ENCODE results near the gene MUTYH.
A peak's percentile ranks its signal among the peaks of the same experiment; 100 is the strongest.

MUTYH gene

GRCh38 chr1:45325851-45326506 is 14.3 kb downstream of the MUTYH start:
- Histone ChIP-seq H3K9ac (peak overlapping the region; percentile 82), H3K9me3 (no peaks in the 10 kb centered on the region), H4K20me1 (no peaks in the 10 kb centered on the region), H3K27me3 (no peaks in the 10 kb centered on the region), H3K27ac (peak overlapping the region; percentile 85), H3K4me3 (peak overlapping the region; percentile 69), H3K4me2 (peak overlapping the region; percentile 94), H3K36me3 (peaks cover 25% of the 10 kb centered on the region), H3K4me1 (peaks cover 47% of the 10 kb centered on the region)
- TF ChIP-seq Cebpa-rat (IDR thresholded peaks at IDR 0.05): no peak

- no peak overlapping the region for H3K4me3 ChIP-seq
- H3K36me3 ChIP-seq: no peaks in the 10 kb centered on the region
- H3K27me3 ChIP-seq: no peaks in the 10 kb centered on the region
- H3K9me3 ChIP-seq: no peaks in the 10 kb centered on the region
- no peak for TF ChIP-seq Cebpa-rat (IDR thresholded peaks at IDR 0.05)
- H3K4me1 ChIP-seq: peaks cover 19% of the 10 kb centered on the region
- H3K27ac ChIP-seq: no peak overlapping the region
- H3K9ac ChIP-seq: no peak overlapping the region
- no peaks in the 10 kb centered on the region for H4K20me1 ChIP-seq
- H3K4me2 ChIP-seq: no peak overlapping the region
These were observed 17.7 kb downstream of the MUTYH start for GRCh38 chr1:45322486-45323040.

- no peak overlapping the region for H3K4me2 ChIP-seq
- no peaks in the 10 kb centered on the region for H3K27me3 ChIP-seq
- no peak overlapping the region for H3K27ac ChIP-seq
- H3K4me1 ChIP-seq: peaks cover 9% of the 10 kb centered on the region
- no peak overlapping the region for H3K4me3 ChIP-seq
- H3K36me3 ChIP-seq: no peaks in the 10 kb centered on the region
- no peaks in the 10 kb centered on the region for H4K20me1 ChIP-seq
- no peaks in the 10 kb centered on the region for H3K9me3 ChIP-seq
- H3K9ac ChIP-seq: no peak overlapping the region
- no peak for TF ChIP-seq Cebpa-rat (IDR thresholded peaks at IDR 0.05)
These were observed 18.8 kb downstream of the MUTYH start for GRCh38 chr1:45321444-45321843.

DNA sequence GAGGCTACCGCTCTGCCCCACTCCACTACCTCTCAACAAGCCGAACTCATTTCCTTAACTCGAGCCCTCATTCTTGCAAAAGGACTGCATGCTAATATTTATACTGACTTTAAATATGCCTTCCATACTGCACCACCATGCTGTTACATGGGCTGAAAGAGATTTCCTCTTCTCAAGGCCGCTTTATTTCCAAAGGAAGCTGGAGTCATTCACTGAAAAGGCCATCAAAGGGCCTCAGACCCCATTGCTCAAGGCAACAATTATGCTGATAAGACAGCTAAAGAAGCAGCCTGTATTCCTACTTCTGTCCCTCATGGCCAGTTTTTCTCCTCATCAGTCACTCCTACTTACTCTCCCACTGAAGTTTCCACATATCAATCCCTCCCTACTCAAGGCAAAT is 20.5 kb downstream of the MUTYH start:
- no peak for TF ChIP-seq Cebpa-rat (IDR thresholded peaks at IDR 0.05)
- Histone ChIP-seq H3K9me3 (no peaks in the 10 kb centered on the region), H3K4me2 (no peak overlapping the region), H3K27ac (no peak overlapping the region), H3K9ac (no peak overlapping the region), H3K4me3 (no peak overlapping the region), H4K20me1 (no peaks in the 10 kb centered on the region), H3K36me3 (no peaks in the 10 kb centered on the region), H3K27me3 (no peaks in the 10 kb centered on the region), H3K4me1 (no peaks in the 10 kb centered on the region)

DNA sequence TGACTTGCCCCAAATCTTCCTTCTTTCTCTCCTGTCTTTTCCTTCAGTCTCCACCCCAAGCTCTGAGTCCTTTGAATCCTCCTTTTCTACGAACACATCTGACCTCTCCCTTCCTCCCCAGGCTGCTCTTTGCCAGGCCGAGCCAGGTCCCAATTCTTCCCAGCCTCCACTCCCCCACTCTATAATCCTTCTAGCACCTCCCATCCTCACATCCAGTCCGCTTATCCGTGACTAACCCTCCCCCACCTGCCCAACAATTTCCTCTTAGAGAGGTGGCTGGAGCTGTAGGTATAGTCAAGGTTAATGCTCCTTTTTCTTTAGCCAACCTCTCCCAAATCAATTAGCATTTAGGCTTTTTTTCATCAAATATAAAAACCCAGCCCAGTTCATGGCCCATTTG is 23.1 kb downstream of the MUTYH start:
- Histone ChIP-seq H3K4me3 (no peak overlapping the region), H4K20me1 (no peaks in the 10 kb centered on the region), H3K9me3 (no peaks in the 10 kb centered on the region), H3K4me1 (no peaks in the 10 kb centered on the region), H3K27me3 (no peaks in the 10 kb centered on the region), H3K4me2 (no peak overlapping the region), H3K36me3 (no peaks in the 10 kb centered on the region), H3K27ac (no peak overlapping the region), H3K9ac (no peak overlapping the region)
- TF ChIP-seq Cebpa-rat (IDR thresholded peaks at IDR 0.05): no peak

DNA sequence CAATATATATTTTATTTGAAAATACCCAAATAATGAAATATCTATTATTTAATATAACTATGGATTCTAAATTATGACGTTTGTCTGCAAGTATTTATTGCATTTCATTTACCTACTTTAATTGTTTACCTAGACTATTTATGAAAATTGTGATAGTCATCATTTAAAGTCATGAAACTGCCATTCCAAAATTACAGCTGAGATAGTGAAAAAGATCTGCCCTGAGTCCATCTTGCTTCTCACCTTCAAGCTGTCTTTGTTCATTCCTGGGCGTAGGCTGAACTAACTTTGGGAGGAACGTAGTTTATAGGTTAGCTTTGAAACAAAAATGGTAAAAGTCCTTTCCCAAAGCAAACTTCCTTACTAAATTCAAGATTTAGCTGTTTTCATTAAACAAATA is 26.0 kb downstream of the MUTYH start:
- Histone ChIP-seq H3K36me3 (no peaks in the 10 kb centered on the region), H3K4me1 (no peaks in the 10 kb centered on the region), H3K9ac (no peak overlapping the region), H3K27me3 (no peaks in the 10 kb centered on the region), H3K4me2 (no peak overlapping the region), H3K9me3 (peaks cover 7% of the 10 kb centered on the region; the same call in 1 of the 2 replicates), H3K27ac (no peak overlapping the region), H4K20me1 (no peaks in the 10 kb centered on the region), H3K4me3 (no peak overlapping the region)
- TF ChIP-seq Cebpa-rat (IDR thresholded peaks at IDR 0.05): no peak

DNA sequence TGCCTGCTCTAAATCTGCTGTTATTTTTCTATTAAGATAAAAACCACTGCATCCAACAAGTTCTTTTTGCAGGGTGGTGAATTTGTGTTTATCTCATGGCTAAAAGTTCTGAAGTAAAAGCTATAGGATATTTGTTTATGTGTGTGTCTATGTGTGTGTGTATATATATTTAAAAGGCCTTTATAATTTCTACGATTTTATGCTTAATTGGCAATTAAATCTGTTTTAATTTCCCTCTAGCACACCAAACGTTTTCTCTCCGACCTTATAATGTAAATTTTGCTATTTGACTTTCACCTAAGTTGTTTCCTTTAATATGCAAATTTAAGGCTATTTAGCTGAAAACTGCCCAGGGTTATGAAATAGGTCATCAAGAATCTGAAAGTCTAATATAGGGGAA is 33.3 kb downstream of the MUTYH start:
- no peaks in the 10 kb centered on the region for H3K27me3 ChIP-seq
- H3K9ac ChIP-seq: peak overlapping the region; percentile 57; the same call in 1 of the 2 replicates
- peaks cover 7% of the 10 kb centered on the region; the same call in 1 of the 2 replicates for H3K9me3 ChIP-seq
- H3K4me2 ChIP-seq: peak overlapping the region; percentile 98
- H3K27ac ChIP-seq: peak overlapping the region; percentile 74; the same call in 1 of the 2 replicates
- H4K20me1 ChIP-seq: no peaks in the 10 kb centered on the region
- H3K36me3 ChIP-seq: no peaks in the 10 kb centered on the region
- no peak overlapping the region for H3K4me3 ChIP-seq
- TF ChIP-seq Cebpa-rat (IDR thresholded peaks at IDR 0.05): no peak
- peaks cover 53% of the 10 kb centered on the region for H3K4me1 ChIP-seq

DNA sequence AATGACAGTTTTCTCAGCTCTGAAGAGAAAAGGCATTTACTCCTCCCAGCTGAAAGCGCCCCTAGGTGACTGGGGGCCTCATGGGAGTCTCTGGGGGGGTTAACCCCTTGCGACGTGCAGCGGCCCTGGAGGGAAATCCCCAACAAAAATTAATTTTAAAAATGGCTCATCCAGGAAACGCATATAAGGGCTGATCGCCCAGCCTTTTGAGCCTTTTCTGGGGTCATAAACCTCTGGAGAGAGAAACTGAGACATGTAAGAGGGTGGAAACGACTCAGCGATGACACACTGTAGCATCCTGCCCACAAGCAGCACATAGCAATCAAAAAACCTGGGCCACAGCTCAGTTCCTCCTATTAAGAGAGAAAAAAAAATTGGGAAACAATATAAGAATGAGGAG is 33.9 kb downstream of the MUTYH start:
- H3K27ac ChIP-seq: peak overlapping the region; percentile 74
- TF ChIP-seq Cebpa-rat (IDR thresholded peaks at IDR 0.05): no peak
- H3K36me3 ChIP-seq: no peaks in the 10 kb centered on the region
- H4K20me1 ChIP-seq: no peaks in the 10 kb centered on the region
- H3K4me3 ChIP-seq: peak overlapping the region; percentile 36; the same call in 1 of the 2 replicates
- H3K4me1 ChIP-seq: peaks cover 59% of the 10 kb centered on the region
- peaks cover 6% of the 10 kb centered on the region; the same call in 1 of the 2 replicates for H3K9me3 ChIP-seq
- H3K27me3 ChIP-seq: no peaks in the 10 kb centered on the region
- H3K4me2 ChIP-seq: peak overlapping the region; percentile 98
- peak overlapping the region; percentile 57 for H3K9ac ChIP-seq

DNA sequence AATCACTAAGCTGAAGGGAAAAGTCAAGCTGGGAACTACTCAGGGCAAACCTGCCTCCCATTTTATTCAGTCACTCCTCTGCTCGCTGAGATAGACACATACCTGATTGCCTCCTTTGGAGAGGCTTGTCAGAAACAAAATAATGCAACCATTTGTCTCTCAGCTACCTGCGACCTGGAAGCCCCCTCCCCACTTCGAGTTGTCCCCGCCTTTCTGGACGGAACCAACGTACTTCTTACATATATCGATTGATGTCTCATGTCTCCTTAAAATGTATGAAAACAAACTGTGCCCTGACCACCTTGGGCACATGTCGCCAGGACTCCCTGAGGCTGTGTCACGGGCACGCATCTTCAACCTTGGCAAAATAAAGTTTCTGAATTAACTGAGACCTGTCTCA is 35.0 kb downstream of the MUTYH start:
- TF ChIP-seq Cebpa-rat (IDR thresholded peaks at IDR 0.05): no peak
- Histone ChIP-seq H3K36me3 (no peaks in the 10 kb centered on the region), H3K9me3 (no peaks in the 10 kb centered on the region; the same call in 1 of the 2 replicates), H3K4me1 (peaks cover 68% of the 10 kb centered on the region), H3K27me3 (no peaks in the 10 kb centered on the region), H3K4me3 (peak overlapping the region; percentile 74), H4K20me1 (no peaks in the 10 kb centered on the region), H3K9ac (no peak overlapping the region), H3K27ac (peak overlapping the region; percentile 91), H3K4me2 (peak overlapping the region; percentile 98)

DNA sequence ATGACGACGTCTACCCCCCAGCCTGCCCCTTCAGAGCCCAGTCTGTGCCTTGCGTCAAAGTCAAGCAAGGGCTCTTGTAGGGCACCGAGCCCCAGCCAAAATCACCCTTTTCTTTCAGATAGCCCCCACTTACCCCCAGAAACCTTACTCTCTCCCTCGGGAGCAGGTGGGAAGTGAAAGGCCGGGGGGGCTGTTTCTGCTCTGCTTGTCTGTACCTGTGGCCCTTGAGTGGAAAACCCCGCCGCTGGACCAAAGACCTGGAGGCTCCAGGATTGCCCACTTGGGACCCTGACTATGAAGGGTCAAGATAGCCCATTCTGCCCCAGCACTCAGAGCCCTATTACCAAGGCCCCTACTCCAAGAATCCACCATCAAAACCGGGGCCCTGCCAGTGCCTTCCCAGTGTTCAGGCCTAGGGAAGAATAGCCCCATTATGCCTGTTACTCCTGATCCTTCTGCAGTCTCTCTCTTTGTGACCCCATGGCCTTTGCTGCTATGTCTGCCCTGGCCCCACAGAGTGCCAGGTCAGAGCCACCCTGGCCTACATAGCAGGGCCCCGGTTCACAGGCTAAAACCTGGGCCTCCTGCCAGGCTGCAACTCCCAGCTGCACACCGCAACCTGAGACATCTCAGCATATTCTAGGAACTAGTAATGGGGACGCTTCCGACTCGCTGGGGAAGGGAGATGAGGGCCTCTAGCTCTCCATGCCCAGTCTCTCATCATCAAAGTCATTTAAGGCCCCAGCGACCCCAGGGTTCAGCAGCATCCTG is 35.7 kb downstream of the MUTYH start:
- H3K9ac ChIP-seq: peak overlapping the region; percentile 87
- peak overlapping the region; percentile 91 for H3K27ac ChIP-seq
- peak overlapping the region; percentile 98 for H3K4me2 ChIP-seq
- peak overlapping the region; percentile 74 for H3K4me3 ChIP-seq
- no peaks in the 10 kb centered on the region for H4K20me1 ChIP-seq
- peaks cover 68% of the 10 kb centered on the region for H3K4me1 ChIP-seq
- H3K36me3 ChIP-seq: no peaks in the 10 kb centered on the region
- no peaks in the 10 kb centered on the region for H3K27me3 ChIP-seq
- no peaks in the 10 kb centered on the region; the same call in 1 of the 2 replicates for H3K9me3 ChIP-seq
- no peak for TF ChIP-seq Cebpa-rat (IDR thresholded peaks at IDR 0.05)

Measured in BLaER1 (cell line).